Measurements from ENCODE around the gene TAS2R8. TPM values are rescaled to one million over a fixed set of nuclear protein-coding genes. Genes with fewer than 3 reads are reported as not detected.
"Not testable (repeated sequence)": the region's sequence is repeated elsewhere in the genome, so short reads cannot be mapped to it uniquely, and the experiment has no call there.

TAS2R8 gene
- total and polyA plus RNA-seq, 12 donors = not detected

DNA sequence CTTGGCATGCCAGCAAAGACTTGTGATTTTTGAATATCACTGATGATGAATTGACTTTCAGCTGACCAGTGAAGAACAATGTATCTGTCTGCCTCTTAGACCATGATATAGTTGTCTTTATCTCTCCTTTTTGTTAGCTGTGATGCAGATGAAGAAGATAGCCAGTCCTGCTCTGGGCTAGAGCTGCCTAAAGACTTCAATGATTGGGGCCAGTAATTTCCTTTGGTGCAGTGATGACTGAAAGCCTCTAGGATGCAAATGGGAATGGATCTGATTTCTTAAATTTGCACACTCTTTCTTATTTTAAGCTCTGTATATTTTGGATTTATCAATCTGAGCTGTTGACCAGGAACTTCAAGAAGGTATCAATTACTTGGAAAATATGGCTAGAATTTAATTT lies 3.0 kb upstream of the TAS2R8 start, which contains the start of gene TAS2R9:
TSS of gene TAS2R9 (minus strand) at position 101 of the 400 bp plus-strand sequence. CDS start at position 8, 93 bp downstream.
- intact Hi-C loops (cut with DNase I) = no loop called here
- H3K27me3 ChIP-seq = peaks cover 0 to 4% (median 0%) of the 10 kb centered on the region in 7 donors
- no peak within 1 kb of the TSS for H3K4me3 ChIP-seq
- ATAC-seq (no peak), DNase-seq (no peak)
- no peak within 1 kb of the TSS for H3K27ac ChIP-seq
- no peaks in the 10 kb centered on the region for H3K36me3 ChIP-seq
- TF ChIP-seq, protein P1, sequence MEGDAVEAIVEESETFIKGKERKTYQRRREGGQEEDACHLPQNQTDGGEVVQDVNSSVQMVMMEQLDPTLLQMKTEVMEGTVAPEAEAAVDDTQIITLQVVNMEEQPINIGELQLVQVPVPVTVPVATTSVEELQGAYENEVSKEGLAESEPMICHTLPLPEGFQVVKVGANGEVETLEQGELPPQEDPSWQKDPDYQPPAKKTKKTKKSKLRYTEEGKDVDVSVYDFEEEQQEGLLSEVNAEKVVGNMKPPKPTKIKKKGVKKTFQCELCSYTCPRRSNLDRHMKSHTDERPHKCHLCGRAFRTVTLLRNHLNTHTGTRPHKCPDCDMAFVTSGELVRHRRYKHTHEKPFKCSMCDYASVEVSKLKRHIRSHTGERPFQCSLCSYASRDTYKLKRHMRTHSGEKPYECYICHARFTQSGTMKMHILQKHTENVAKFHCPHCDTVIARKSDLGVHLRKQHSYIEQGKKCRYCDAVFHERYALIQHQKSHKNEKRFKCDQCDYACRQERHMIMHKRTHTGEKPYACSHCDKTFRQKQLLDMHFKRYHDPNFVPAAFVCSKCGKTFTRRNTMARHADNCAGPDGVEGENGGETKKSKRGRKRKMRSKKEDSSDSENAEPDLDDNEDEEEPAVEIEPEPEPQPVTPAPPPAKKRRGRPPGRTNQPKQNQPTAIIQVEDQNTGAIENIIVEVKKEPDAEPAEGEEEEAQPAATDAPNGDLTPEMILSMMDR (IDR thresholded peaks at IDR 0.05) = no peak
- H3K9me3 ChIP-seq = peaks cover 0 to 6% (median 0%) of the 10 kb centered on the region in 11 donors
- H3K4me1 ChIP-seq = no peaks in the 10 kb centered on the region

DNA sequence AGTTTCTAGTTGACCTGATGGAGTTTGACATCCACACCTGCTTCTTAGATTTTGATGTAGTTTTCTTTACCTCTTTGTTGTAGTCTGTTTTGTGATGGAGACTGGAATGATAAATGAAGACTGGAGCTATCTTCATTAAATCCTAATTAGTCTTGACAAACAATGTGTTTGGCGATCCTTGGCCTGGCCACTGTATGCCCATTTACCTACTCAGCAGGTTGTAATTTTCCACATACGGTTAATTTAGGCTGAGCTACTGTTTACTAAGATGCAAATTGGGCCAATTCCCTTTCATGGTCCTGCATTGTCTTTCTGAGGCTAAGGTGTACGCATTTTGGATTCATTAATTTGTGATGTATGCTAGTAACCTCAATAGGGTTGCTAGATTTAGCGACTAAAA lies 4.5 kb downstream of the TAS2R8 start, which contains the start of gene TAS2R7:
TSS of gene TAS2R7 (minus strand) at position 41 of the 400 bp plus-strand sequence. CDS start 57 bp downstream, outside the sequence.
- ATAC-seq (no peak), DNase-seq (no peak)
- no peaks in the 10 kb centered on the region for H3K9me3 ChIP-seq
- no peak within 1 kb of the TSS for H3K27ac ChIP-seq
- H3K4me1 ChIP-seq = no peaks in the 10 kb centered on the region
- WGBS, 2 donors = 61% methylated on average over 4 of the region's 4 CpGs
- H3K36me3 ChIP-seq = no peaks in the 10 kb centered on the region
- intact Hi-C loops (cut with DNase I) = no loop called here
- peaks cover 0 to 5% (median 0%) of the 10 kb centered on the region in 7 donors for H3K27me3 ChIP-seq
- TF ChIP-seq, protein P1 (IDR thresholded peaks at IDR 0.05) = no peak
- no peak within 1 kb of the TSS for H3K4me3 ChIP-seq

DNA sequence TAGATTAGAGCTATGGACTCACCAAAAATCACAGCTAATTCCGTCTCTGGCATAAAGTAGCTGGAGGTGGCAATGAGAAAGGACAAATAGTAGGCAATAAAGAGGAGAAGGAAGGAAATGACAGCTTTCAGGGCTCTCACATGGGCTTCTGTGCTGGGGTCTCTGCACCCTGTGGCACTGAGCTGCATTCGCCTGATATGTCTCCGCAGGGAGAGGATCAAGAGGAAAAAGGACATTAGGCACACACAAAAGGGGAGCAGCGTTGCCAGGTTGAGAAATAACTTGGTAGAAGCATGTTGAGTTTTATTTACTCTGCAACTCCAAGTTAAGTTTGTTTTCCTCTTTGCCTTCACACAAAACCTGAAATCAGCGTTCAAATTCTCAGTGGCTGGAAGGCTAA lies 5.3 kb downstream of the TAS2R8 start:
- H3K4me3 ChIP-seq = no peak overlapping the region
- WGBS, 2 donors = 70 to 71% methylated on average over 5 of the region's 5 CpGs
- no peaks in the 10 kb centered on the region for H3K36me3 ChIP-seq
- intact Hi-C loops (cut with DNase I) = no loop called here
- H3K27me3 ChIP-seq = peaks cover 0 to 5% (median 0%) of the 10 kb centered on the region in 7 donors
- no peaks in the 10 kb centered on the region for H3K4me1 ChIP-seq
- TF ChIP-seq, protein P1 (IDR thresholded peaks at IDR 0.05) = no peak
- DNase-seq (no peak), ATAC-seq (no peak)
- no peak overlapping the region for H3K27ac ChIP-seq
- H3K9me3 ChIP-seq = no peaks in the 10 kb centered on the region

DNA sequence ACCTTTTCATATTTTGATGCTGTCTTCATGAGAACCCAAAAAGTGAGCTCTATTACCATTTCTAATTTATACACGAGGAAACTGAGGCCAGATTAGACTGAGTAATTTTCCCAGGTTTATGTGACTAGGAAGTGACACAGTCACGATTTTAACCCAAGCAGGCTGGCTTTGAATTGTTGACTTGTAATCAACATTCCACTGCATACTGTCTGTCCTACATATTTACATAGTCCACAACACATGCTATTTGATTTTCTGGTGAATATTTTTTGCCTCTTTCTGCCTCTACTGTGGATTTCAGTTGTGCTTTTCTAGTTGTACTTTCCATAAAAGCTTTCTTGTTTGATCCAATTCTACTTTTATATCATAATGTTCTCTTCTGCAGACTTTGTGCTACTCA lies 12.9 kb downstream of the TAS2R8 start:
- intact Hi-C loops (cut with DNase I) = no loop called here
- TF ChIP-seq, protein P1 (IDR thresholded peaks at IDR 0.05) = no peak
- Histone ChIP-seq H3K4me3 (no peak overlapping the region), H3K36me3 (no peaks in the 10 kb centered on the region), H3K4me1 (no peaks in the 10 kb centered on the region), H3K9me3 (peaks cover 0 to 5% (median 0%) of the 10 kb centered on the region in 11 donors), H3K27ac (no peak overlapping the region), H3K27me3 (no peaks in the 10 kb centered on the region)
- DNase-seq (no peak), ATAC-seq (no peak)
- WGBS, 2 donors = 57 to 67% methylated on average over 2 of the region's 2 CpGs

DNA sequence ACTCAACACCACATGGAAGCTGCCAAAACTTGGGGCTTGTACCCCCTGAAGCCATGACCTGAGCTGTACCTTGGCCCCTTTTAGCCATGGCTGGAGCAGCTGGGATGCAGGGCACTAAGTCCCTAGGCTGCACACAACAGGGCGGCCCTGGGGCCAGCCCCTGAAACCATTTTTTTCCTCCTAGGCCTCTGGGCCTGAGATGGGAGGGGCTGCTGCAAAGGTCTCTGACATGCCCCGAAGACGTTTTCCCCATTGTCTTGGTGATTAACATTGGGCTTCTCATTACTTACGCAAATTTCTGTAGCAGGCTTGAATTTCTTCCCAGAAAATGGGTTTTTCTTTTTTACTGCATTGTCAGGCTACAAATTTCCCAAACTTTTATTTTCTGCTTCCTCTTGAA lies 15.3 kb downstream of the TAS2R8 start:
- H3K9me3 ChIP-seq; ATAC-seq; H3K27ac ChIP-seq; H3K4me3 ChIP-seq; intact Hi-C loops (cut with DNase I); H3K36me3 ChIP-seq; H3K4me1 ChIP-seq; DNase-seq; H3K27me3 ChIP-seq: not testable (repeated sequence)
- 87 to 94% methylated on average over 4 of the region's 4 CpGs for WGBS, 2 donors
